LNCaP clone FGC (cell line): ENCODE results near the gene SCN2B.
A peak's percentile ranks its signal among the peaks of the same experiment; 100 is the strongest.

Source experiments
- DNase-seq: peaks from one replicate; pipeline ENCODE4 v3.0.0-alpha.2; 2011; ENCODE audit warnings: low read depth
- H3K4me3 ChIP-seq: 2 replicates; pipeline ENCODE4 v1.5.1; 2011; ENCODE audit warnings: mild to moderate bottlenecking, low read depth, low read length, control low read depth
- TF ChIP-seq, protein P1 (sequence below): IDR thresholded peaks from 2 replicates; pipeline ENCODE4 v1.5.1; 2012; ENCODE audit warnings: mild to moderate bottlenecking; ENCODE audit not compliant: control insufficient read depth, insufficient read depth; ENCODE audit errors: extremely low read depth

Gene SCN2B

DNA sequence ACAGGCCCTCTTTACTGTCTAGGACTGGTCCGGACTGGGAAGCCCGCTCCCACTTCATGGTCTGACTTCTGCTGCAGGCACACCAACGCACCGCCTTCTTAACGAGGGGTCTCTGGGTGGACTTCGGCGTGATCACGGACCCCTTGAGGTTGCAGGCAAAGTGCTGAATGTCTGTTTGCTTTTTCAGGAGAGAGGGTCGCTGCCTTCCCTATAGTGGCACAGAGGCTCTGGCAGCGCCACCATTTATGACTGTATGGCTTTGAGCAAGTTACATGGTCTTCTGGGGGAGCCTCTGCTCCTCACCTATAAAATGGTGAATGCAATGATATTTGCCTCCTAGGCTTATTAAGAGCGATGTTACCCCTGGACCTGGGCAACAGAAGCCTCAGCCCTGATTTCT is 22.5 kb downstream of the SCN2B start:
- no peak overlapping the region for H3K4me3 ChIP-seq
- no peak for DNase-seq
- TF ChIP-seq, protein P1, sequence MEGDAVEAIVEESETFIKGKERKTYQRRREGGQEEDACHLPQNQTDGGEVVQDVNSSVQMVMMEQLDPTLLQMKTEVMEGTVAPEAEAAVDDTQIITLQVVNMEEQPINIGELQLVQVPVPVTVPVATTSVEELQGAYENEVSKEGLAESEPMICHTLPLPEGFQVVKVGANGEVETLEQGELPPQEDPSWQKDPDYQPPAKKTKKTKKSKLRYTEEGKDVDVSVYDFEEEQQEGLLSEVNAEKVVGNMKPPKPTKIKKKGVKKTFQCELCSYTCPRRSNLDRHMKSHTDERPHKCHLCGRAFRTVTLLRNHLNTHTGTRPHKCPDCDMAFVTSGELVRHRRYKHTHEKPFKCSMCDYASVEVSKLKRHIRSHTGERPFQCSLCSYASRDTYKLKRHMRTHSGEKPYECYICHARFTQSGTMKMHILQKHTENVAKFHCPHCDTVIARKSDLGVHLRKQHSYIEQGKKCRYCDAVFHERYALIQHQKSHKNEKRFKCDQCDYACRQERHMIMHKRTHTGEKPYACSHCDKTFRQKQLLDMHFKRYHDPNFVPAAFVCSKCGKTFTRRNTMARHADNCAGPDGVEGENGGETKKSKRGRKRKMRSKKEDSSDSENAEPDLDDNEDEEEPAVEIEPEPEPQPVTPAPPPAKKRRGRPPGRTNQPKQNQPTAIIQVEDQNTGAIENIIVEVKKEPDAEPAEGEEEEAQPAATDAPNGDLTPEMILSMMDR, result no peak

DNA sequence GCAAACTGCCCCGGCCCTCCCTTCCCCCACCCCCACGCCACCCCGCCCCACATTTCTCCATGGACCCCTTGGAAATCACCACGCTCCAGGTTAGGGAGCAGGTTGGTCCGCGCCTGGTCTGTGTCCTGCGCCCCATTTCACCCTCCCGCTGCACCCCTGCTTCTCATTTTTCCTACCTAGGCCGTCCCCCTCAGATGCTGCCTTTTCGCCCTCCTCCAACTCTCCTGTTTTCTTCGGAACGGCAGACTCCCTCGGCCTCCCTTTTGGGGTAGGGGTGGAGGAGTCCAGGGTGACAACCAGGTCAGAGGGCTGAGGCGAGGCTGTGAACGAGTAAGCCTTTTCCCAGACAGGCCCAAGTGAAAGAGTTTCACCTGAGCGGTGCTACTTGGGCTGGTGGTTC is 22.9 kb downstream of the SCN2B start:
- TF ChIP-seq, protein P1, result no peak
- DNase-seq, result no peak
- no peak overlapping the region for H3K4me3 ChIP-seq

DNA sequence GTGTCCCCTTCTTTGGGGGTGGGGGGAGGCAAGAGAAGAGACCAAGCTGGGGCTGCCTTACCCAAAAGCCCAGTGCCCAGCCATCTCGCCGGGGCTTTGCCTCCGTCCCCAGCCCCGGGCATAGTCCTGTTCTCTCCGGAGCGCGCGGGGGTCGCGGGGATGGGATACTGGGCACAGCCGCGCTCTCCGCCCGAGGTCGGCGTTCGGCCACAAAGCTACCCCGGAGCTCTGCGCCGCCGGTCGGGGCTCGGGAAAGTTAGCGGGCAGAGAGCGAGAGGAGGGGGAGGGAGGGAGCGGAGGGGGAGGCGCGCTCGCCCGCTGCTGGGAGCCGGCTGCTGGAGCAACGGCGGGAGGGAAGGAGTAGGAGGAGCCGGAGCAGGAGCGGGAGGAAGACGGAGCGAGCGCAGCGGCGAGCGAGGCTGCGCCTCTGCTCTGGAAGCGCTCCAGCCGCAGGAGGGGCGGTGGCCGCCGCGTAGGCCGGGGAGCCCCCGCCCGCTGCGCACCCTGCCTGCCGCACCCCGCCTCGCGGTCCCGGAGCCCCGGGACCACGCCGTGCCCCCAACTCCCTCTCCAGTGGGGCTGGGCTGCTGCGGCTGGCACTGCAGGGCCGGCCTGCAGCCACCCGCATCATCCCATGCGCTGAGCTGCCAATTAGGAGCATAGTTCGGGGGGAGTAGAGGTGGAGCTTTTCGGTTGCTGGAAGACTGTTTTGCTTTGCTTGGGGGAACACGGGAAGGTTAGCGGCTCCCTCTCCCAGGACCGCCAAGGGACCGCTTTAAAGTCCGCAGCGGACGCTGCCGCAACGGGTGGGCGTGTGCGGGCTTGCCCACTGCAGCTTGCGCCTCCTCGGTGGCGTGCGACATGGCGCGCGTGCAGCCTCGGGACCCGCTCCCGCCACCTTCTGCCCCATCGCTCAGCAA is 23.6 kb downstream of the SCN2B start, which contains the start of gene SCN4B:
SCN4B (minus strand) TSS at position 272 of the 920 bp plus-strand sequence; CDS start at position 122, 150 bp downstream.
- TF ChIP-seq, protein P1, result no peak
- peak within 1 kb of the TSS; percentile 12; the same call in 1 of the 2 replicates for H3K4me3 ChIP-seq
- no peak for DNase-seq

DNA sequence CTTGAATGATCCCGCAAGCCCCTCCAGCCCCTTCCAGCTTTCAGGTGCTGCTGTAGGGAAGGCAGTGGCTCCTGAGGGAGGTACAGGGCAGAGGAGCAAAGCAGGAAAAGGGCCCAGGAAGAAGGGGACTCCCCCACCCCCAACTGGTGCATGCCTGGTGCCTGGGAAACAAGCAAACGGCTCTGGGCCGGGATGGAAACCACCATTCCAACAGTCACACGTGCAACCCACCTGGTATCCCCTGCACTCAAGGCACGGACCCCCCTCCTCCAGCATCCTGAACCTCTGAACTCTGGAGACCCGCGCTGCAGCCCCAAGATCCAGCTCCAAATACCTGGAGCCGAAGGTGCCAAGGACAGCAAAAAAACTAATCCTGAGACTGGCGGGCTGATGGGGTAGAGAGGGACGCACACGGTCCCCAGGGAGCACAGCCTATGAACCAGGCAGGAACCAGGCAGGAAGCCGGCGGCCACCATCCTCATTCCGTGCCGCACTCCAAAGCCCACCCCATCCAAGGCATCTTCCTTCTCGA is 24.4 kb downstream of the SCN2B start:
- TF ChIP-seq, protein P1, result no peak
- peak overlapping the region; percentile 12; the same call in 1 of the 2 replicates for H3K4me3 ChIP-seq
- DNase-seq, result no peak

DNA sequence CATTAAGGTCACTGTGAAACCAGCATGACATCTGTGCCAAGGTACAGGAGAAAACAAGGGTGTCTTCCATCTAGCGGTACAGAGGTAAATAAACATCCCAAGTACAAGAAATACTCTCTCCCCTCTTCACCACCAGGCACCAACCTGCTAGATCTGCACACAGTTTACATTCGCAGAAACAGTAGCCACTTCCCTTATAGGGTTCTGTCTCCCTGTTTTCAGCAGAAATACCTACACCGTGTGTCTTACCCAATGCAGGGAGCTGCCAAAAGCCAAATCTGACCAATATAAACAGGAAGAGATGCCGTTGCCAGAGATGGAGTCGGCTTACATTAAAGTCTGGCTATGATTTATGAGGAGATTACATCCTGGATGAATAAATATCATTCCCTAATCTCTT is 25.0 kb downstream of the SCN2B start:
- DNase-seq, result peak; percentile 22
- H3K4me3 ChIP-seq, result no peak overlapping the region
- TF ChIP-seq, protein P1, result 0 out of 2 replicates have a peak, but pooled peaks have one; percentile 7

DNA sequence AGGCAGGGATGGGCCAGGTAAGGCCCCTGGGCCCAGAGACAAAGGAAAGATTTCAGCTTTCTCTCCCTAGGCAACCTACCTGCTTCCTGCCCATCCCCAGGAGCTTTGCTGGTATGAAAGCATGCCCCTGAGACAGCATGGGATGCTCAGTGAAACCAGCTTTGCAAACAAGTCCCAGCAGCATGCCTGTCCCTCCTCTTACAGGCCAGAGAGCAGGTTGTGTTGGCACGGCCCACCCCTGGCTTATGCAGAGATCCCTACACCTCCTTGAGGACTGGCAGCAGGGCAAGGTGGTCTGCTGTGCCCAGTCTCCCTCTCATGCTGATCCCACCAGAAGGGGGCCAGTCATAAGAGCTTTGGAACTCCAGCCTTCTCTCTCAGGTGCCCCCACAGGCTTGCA is 26.9 kb downstream of the SCN2B start:
- TF ChIP-seq, protein P1, result no peak
- H3K4me3 ChIP-seq, result no peak overlapping the region
- no peak for DNase-seq
